Calu3 (cell line): ENCODE data around the gene MBD6. TPM values are rescaled to one million over a fixed set of nuclear protein-coding genes. Genes with fewer than 3 reads are reported as not detected.

Experiments used
- BruUV-seq: library from RNA; stranded (reverse); fragments of 400-500 nt; replicated peaks from 2 replicates; lab custom pipeline; 2021; lab: Mats Ljungman, UMichigan
- CTCF ChIA-PET: fragments of 300-600 bp; sonication (Branson Sonifier 250); formaldehyde crosslinking; loops from one replicate; lab custom pipeline; 2022; ENCODE audit warnings: antibody characterized with exemption; lab: Charles Lee
- DNase-seq: peaks from one replicate; pipeline ENCODE4 v3.0.0; 2022
- H3K27ac Mint-ChIP-seq: one replicate; pipeline ENCODE4 v1.8.0; 2022; ENCODE audit warnings: mixed read lengths; ENCODE audit not compliant: unreplicated experiment
- H3K27me3 Mint-ChIP-seq: one replicate; pipeline ENCODE4 v1.8.0; 2022; ENCODE audit warnings: mixed read lengths; ENCODE audit not compliant: unreplicated experiment
- H3K36me3 Mint-ChIP-seq: one replicate; pipeline ENCODE4 v1.8.0; 2022; ENCODE audit warnings: mild to moderate bottlenecking, moderate library complexity, mixed read lengths; ENCODE audit not compliant: insufficient read depth, unreplicated experiment
- H3K4me1 Mint-ChIP-seq: one replicate; pipeline ENCODE4 v1.8.0; 2022; ENCODE audit warnings: mild to moderate bottlenecking, low read depth, mixed read lengths; ENCODE audit not compliant: unreplicated experiment
- H3K4me3 Mint-ChIP-seq: one replicate; pipeline ENCODE4 v1.8.0; 2022; ENCODE audit warnings: mild to moderate bottlenecking, low read depth, moderate library complexity, mixed read lengths; ENCODE audit not compliant: unreplicated experiment
- H3K9me3 Mint-ChIP-seq: one replicate; pipeline ENCODE4 v1.8.0; 2022; ENCODE audit warnings: low read depth, mixed read lengths; ENCODE audit not compliant: unreplicated experiment
- CTCF ChIP-seq: fragments of 200-600 bp; IDR thresholded peaks from one replicate; pipeline ENCODE4 v1.8.0; 2022; ENCODE audit warnings: antibody characterized with exemption; ENCODE audit not compliant: unreplicated experiment
- intact Hi-C: fragments of 100-400 bp; cut with micrococcal nuclease; formaldehyde crosslinking; loops from one replicate; pipeline ENCODE4 v1.10.0; 2022; ENCODE audit not compliant: unreplicated experiment
- total RNA-seq: library from RNA; stranded (reverse); gene quantifications from 2 replicates; pipeline ENCODE4 v1.2.3, GENCODE V29; 2022

MBD6 gene
- total RNA-seq, 1 experiment from 2014 or later: 127 TPM

- Mint-ChIP-seq H3K36me3 (no peaks in the 10 kb centered on the region), H3K27me3 (peaks cover 64% of the 10 kb centered on the region), H3K9me3 (no peaks in the 10 kb centered on the region), H3K27ac (no peak overlapping the region), H3K4me3 (no peak overlapping the region), H3K4me1 (peaks cover 8% of the 10 kb centered on the region)
- TF ChIP-seq CTCF: no peak
- intact Hi-C loops: no loop called here
- CTCF ChIA-PET: interaction anchor here (1.3 kb wide), 1 partner anchor 9 kb away, joined by 5 read pairs; no protein-coding TSS in a partner anchor
- DNase-seq: no peak
- BruUV-seq: no TSS peak
Measured at GRCh38 chr12:57575771-57576612, 53.4 kb downstream of the MBD6 start.

GRCh38 chr12:57576613-57577160, 54.1 kb downstream of the MBD6 start:
- Mint-ChIP-seq H3K36me3 (no peaks in the 10 kb centered on the region), H3K27ac (no peak overlapping the region), H3K9me3 (no peaks in the 10 kb centered on the region), H3K4me1 (peaks cover 8% of the 10 kb centered on the region), H3K4me3 (no peak overlapping the region), H3K27me3 (peaks cover 61% of the 10 kb centered on the region)
- CTCF ChIA-PET: interaction anchor here (0.5 to 1.3 kb wide), 2 partner anchors 8 to 135 kb away, joined by 3 to 5 read pairs; no protein-coding TSS in a partner anchor
- no TSS peak for BruUV-seq
- TF ChIP-seq CTCF: no peak
- DNase-seq: no peak
- intact Hi-C loops: no loop called here

- H3K4me3 Mint-ChIP-seq: no peak overlapping the region
- no peak for DNase-seq
- TF ChIP-seq CTCF: no peak
- peaks cover 12% of the 10 kb centered on the region for H3K4me1 Mint-ChIP-seq
- BruUV-seq: no TSS peak
- peaks cover 48% of the 10 kb centered on the region for H3K27me3 Mint-ChIP-seq
- CTCF ChIA-PET: no interaction called here
- H3K27ac Mint-ChIP-seq: no peak overlapping the region
- no peaks in the 10 kb centered on the region for H3K9me3 Mint-ChIP-seq
- intact Hi-C loops: no loop called here
- H3K36me3 Mint-ChIP-seq: no peaks in the 10 kb centered on the region
Measured at GRCh38 chr12:57577981-57578758, 55.5 kb downstream of the MBD6 start.

GRCh38 chr12:57579011-57579410, 56.4 kb downstream of the MBD6 start:
- CTCF ChIA-PET: interaction anchor here (0.6 kb wide), 1 partner anchor 33 kb away, joined by 3 read pairs; the partner anchor contains the start of gene DCTN2
- H3K27ac Mint-ChIP-seq: no peak overlapping the region
- BruUV-seq: no TSS peak
- intact Hi-C loops: no loop called here
- peaks cover 48% of the 10 kb centered on the region for H3K27me3 Mint-ChIP-seq
- no peaks in the 10 kb centered on the region for H3K36me3 Mint-ChIP-seq
- no peak for TF ChIP-seq CTCF
- H3K4me3 Mint-ChIP-seq: no peak overlapping the region
- peaks cover 15% of the 10 kb centered on the region for H3K4me1 Mint-ChIP-seq
- no peak for DNase-seq
- no peaks in the 10 kb centered on the region for H3K9me3 Mint-ChIP-seq
